ENCODE data around the gene GPBP1. TPM values are rescaled to one million over a fixed set of nuclear protein-coding genes. Genes with fewer than 3 reads are reported as not detected.
"Not testable (repeated sequence)": the region's sequence is repeated elsewhere in the genome, so short reads cannot be mapped to it uniquely, and the experiment has no call there.

The GPBP1 gene
- total RNA-seq, 2 donors from 2014 or later, result 91.7 to 108 TPM

DNA sequence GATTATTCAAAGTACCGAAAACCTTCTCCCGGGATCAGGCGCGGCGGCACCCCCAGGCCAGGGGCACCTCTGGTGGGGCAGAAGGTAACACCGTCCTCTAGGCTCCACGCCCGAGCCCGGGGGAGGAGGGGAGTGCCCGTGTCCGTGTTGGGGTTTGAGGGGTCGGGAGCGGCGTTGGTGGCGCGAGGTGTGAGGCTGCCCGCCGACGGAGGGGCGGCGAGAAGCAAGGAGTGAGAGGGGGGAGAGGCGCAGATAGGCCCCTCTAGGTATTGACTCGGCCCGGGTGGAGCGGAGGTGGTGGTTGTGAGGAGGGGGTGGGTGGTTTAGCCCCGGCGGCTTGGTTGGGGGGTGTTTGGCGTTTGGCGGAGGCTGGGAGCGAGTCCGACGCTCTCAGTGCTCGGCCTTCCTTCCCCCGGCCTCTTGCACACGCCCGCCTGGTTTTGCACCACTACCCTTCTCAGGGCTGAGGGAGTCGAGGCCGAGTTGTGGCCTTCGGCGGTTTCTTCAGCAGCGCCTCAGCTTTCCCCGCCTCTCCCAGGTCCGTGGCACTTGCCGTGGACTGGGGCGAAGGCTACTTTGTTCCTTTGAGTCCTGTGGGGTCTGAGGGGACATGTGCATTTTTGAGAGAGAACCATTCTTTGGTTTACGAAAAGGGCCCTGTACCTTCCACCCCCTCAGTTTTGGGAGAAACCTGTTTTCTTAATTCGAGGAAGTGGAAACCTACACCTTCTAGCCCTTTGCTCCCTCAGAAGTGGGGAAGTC, 450 bp downstream of the GPBP1 start:
- no peaks in the 10 kb centered on the region for H3K9me3 Mint-ChIP-seq
- DNase-seq (ENCODE audit: low spot score in 2 of 2) (peak in 1 of 2 donors; percentile 32), ATAC-seq (peak; percentile 2)
- peaks cover 40 to 43% of the 10 kb centered on the region in 2 donors for H3K36me3 Mint-ChIP-seq
- peak overlapping the region; percentile 96 to 99 for H3K27ac Mint-ChIP-seq

DNA sequence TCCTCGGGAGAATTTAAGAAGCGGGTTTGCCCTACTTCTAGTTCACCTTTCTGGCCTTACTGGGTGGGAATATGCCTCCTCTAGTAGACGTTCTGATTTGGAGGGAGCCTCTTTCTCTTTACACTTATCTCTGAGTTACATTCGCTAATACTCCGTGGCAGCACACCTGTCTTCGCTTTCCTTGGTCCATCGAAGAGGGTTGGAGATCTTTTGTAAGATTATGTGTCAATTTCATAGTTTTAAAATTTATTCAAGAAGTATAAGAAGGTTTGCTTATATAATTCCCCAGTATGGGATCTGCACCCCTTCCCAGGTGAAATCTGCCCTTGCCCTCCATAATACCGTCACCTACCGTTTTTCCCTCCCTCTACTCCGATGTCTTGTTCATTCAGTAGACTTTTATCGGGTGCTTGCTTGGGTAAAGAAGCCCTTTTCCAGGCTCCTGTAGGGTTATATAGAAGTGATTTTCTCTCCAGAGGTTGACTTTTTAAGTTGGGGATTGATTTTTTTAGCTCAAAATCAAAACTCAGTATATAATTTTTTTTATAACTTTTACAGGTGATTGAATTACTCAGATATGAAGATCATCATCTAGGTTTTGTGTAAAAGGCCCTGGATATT, 1.1 kb downstream of the GPBP1 start:
- H3K36me3 Mint-ChIP-seq, result peaks cover 46 to 50% of the 10 kb centered on the region in 2 donors
- H3K9me3 Mint-ChIP-seq, result no peaks in the 10 kb centered on the region
- peak overlapping the region; percentile 96 to 99 for H3K27ac Mint-ChIP-seq
- no peak for ATAC-seq
- DNase-seq (ENCODE audit: low spot score in 2 of 2), result no peak

DNA sequence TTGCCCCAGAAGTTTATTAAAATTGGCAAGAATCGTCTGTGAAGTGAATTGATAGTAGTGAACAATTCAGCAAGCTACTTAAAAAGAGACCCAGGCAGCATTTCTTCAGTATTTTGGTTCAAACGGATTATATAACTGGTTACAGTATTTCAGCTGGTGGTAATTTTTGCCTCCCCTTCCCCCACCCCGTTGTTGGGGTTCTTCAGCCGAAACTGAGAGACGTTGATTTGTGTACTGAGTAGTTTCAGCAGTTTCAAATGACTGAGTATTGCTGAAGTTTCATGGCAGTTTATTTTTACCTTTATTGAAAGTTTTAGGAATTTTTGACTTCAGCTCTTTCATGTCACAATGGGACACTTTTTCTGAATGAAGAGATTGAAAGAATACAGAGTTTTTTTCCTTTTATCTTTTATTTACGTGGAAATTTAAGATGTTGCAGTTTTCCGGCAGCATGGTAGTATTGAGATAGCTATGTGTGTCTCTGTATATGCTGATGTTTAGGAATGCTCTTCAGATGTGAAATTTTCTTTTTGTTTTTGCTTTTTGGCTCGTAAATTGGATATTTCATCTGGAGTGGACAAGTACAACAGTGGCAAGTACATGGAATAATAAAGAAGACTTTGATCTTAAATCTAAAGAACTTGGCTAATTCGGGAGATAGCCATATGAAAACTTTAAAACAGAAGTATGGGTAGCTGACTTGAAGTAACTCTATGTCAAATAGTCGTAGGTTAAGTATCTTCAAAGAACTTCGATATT, 1.9 kb downstream of the GPBP1 start:
- Mint-ChIP-seq H3K9me3 (no peaks in the 10 kb centered on the region), H3K27ac (peak overlapping the region; percentile 96 to 99), H3K36me3 (peaks cover 46 to 57% of the 10 kb centered on the region in 2 donors)
- peak in 1 of 2 donors; percentile 58 for DNase-seq (ENCODE audit: low spot score in 2 of 2)
- ATAC-seq, result no peak

DNA sequence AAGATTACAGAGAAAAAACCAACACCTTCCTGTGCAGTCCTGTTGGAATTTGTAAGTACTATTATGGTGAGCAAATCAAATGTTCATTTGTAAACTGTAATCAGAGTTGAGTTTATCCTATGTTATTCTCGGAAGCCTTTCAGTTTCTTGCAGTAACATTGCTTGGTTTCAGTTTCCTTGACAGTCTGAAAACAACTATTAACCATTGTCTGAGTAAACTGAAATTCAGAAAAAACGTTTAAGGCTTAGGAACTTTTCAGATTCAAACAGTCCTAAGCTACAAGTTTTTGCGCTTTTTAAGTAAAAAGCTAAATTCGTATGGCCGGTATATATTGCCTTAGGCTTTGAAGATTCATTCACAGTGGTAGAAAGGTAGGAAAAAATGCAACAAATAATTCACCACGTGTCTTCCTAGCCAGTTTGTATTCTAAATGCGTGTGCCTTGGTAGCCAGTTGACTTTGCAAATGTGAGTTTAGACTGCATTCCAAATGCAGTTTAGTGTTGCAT, 2.5 kb downstream of the GPBP1 start:
- DNase-seq (ENCODE audit: low spot score in 2 of 2) (no peak), ATAC-seq (no peak)
- Mint-ChIP-seq H3K36me3 (peaks cover 46 to 64% of the 10 kb centered on the region in 2 donors), H3K27ac (peak overlapping the region; percentile 96 to 99), H3K9me3 (no peaks in the 10 kb centered on the region)

DNA sequence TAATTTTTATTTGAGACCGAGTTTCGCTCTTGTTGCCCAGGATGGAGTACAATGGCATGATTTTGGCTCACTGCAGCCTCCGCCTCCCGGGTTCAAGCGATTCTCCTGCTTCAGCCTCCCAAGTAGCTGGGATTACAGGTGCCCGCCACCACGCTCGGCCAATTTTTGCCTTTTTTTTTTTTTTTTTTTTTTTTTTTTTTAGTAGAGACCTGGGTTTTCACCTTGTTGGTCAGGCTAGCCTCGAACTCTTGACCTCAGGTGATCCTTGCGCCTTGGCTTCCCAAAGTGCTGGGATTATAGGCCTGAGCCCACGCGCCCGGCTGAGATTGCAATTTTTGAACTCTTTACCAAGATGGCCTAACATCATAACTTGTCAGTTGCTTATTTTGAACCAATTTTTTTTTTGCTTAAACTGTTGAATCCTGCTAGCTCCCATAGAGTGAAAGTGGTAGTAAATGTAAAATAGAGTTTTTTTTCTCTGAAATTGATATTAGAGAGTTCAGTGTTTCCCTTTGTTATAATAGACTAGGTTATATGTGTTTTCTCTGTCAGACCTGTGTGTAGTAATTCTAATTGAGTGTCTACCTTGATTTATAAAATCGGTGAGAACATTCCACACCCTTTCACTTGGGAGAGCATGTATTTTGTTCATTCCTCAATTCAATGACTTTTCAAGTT, 3.8 kb downstream of the GPBP1 start:
- Mint-ChIP-seq H3K27ac (peak overlapping the region in 1 of 2 donors; percentile 39), H3K36me3 (peaks cover 40 to 66% of the 10 kb centered on the region in 2 donors), H3K9me3 (no peaks in the 10 kb centered on the region)
- ATAC-seq (no peak), DNase-seq (ENCODE audit: low spot score in 2 of 2) (no peak)

DNA sequence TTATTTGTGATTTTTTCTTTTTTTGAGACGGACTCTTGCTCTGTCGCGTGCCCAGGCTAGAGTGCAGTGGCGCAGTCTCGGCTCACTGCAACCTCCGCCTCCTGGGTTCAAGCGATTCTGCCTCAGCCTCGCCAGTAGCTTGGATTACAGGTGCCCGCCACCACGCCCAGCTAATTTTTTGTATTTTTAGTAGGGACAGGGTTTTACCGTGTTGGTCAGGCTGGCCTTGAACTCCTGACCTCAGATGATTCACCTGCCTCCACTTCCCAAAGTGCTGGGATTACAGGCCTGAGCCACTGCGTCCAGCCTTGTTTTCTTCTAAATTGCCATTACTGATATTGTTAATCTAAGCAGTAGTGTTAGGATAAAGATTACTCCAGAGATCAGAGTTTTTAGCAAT, 4.4 kb downstream of the GPBP1 start:
- not testable (repeated sequence) for DNase-seq (ENCODE audit: low spot score in 2 of 2); ATAC-seq; H3K9me3 Mint-ChIP-seq
- Mint-ChIP-seq H3K27ac (peak overlapping the region in 1 of 2 donors; percentile 39), H3K36me3 (peaks cover 34 to 66% of the 10 kb centered on the region in 2 donors)

DNA sequence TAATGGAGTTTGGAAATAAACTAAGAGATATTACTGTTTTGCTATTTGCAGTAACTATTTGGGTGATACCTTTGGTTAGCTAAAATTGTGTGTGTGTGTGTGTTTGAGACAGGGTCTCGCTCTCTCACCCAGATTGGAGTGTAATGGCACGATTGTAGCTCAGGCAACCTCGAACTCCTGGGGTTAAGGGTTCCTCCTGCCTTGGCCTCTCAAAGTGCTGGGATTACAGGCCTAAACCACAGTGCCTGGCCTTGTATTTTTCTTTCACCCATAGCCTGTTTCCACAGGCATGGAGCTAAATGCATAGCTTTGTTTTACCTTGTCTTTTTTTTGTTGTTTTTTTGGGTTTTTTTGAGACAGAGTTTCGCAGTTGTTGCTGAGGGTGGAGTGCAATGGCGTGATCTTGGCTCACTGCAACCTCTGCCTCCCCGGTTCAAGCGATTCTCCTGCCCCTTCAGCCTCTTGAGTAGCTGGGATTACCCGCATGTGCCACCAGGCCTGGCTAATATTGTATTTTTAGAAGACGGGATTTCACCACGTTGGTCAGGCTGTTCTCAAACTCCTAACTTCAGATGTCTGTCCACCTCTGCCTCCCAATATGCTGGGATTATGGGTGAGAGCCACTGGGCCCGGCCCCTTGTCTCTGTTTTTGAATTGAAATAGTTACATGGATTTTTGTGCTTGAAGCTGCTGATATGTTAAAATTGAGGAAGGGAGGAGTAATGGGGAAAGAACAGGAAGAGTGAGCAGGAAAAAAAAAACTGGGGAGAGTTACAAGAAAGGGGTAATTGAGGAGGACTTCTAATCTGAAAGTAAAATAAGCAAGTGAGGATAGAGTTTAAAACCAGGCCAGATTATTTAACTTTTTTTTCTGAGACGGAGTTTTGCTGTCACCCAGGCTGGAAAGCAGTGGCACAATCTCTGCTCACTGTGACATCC, 5.7 kb downstream of the GPBP1 start:
- Mint-ChIP-seq H3K36me3 (peaks cover 27 to 70% of the 10 kb centered on the region in 2 donors), H3K9me3 (no peaks in the 10 kb centered on the region), H3K27ac (peak overlapping the region; percentile 51 to 56)
- ATAC-seq, result no peak
- DNase-seq (ENCODE audit: low spot score in 2 of 2), result no peak

DNA sequence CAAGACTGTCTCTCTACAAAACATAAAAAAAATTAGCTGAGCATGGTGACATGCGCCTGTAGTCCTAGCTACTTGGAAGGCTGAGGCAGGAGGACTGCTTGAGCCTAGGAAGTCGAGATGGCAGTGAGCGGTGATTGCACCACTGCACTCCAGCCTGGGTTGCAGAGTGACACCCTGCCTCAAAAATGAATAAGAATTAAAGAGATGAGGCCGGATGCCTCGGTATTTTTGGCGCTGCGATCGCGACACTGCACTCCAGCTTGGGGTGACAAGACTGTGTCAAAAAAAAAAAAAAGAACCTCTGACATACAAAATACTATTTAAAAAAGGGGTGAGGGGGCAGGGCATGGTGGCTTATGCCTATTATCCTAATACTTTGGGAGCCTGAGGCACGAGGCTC, 7.3 kb downstream of the GPBP1 start:
- Mint-ChIP-seq H3K36me3 (peaks cover 13 to 67% of the 10 kb centered on the region in 2 donors), H3K27ac (no peak overlapping the region), H3K9me3 (no peaks in the 10 kb centered on the region)
- ATAC-seq (no peak), DNase-seq (ENCODE audit: low spot score in 2 of 2) (no peak)

DNA sequence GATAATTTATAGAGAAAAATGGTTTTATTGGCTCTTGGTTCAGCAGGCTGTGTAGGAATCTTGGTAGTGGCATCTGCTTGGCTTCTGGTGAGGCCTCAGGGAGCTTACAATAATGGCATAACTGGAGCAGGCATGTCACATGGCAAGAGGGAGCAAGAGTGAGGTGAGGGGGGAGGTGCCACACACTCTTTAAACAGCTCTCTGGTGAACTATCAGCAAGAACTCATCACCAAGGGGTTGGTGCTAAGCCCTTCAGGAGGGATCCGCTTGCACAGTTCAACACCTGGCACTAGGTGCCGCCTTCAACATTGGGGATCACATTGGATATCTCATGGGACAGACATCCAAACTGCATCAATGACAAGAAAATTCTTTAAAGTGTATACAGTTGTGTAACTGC, 10.5 kb downstream of the GPBP1 start:
- H3K36me3 Mint-ChIP-seq, result peaks cover 6 to 37% of the 10 kb centered on the region in 2 donors

DNA sequence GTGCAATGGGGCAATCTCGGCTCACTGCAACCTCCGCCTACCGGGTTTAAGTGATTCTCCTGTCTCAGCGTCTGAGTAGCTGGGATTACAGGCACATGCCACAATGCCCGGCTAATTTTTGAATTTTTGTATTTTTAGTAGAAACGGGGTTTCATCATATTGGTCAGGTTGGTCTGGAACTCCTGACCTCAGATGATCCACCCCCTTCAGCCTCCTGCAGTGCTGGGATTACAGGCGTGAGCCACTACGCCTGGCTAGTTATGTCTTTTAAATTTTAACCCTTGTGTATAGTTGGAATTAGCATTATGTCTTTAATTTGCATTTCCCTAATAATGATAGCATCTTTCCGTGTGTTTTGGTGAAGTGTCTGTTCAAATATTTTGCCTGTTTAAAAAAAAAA, 11.5 kb downstream of the GPBP1 start:
- no peaks in the 10 kb centered on the region for H3K9me3 Mint-ChIP-seq
- ATAC-seq, result no peak
- peaks cover 0 to 27% of the 10 kb centered on the region in 2 donors for H3K36me3 Mint-ChIP-seq
- H3K27ac Mint-ChIP-seq, result peak overlapping the region in 1 of 2 donors; percentile 72
- no peak for DNase-seq (ENCODE audit: low spot score in 2 of 2)

More for the DNA sequence above, 10.5 kb downstream of the GPBP1 start:
- peak; percentile 39 to 40 for ATAC-seq
- H3K9me3 Mint-ChIP-seq, result no peaks in the 10 kb centered on the region
- DNase-seq (ENCODE audit: low spot score in 2 of 2), result no peak
- no peak overlapping the region for H3K27ac Mint-ChIP-seq

DNA sequence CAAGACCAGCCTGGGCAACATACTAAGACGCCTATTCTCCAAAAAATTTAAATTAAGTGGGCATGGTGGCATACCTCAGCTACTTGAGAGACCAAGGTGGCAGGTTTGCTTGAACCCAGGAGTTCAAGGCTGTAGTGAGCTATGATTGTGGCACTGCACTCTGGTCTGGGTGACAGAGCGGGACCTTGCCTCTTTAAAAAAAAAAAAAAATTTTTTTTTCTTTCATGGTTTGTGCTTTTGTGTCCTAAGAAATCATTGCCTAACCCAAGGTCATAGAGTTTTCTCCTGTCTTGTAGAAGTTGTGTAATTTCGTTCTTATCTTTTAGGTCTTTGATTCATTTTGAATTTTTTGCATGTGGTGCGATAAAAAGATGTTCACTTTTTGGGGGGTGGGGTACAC, 12.3 kb downstream of the GPBP1 start:
- H3K9me3 Mint-ChIP-seq, result no peaks in the 10 kb centered on the region
- no peak overlapping the region for H3K27ac Mint-ChIP-seq
- DNase-seq (ENCODE audit: low spot score in 2 of 2) (no peak), ATAC-seq (no peak)
- peaks cover 0 to 18% of the 10 kb centered on the region in 2 donors for H3K36me3 Mint-ChIP-seq

DNA sequence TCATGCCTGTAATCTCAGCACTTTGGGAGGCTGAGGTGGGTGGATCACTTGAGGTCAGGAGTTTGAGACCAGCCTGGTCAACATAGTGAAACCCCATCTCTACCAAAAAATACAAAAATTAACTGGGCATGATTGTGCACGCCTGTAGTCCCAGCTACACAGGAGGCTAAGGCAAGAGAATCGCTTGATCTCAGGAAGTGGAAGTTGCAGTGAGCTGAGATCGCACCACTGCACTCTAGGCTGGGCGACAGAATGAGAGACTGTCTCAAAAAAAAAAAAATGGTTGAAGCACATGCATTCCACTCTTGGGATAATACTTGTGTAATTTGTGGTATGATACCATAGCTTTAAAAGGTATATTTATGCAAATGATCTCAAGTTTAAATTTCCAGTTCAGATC, 14.1 kb downstream of the GPBP1 start:
- not testable (repeated sequence) for H3K9me3 Mint-ChIP-seq; H3K27ac Mint-ChIP-seq; DNase-seq (ENCODE audit: low spot score in 2 of 2); ATAC-seq
- H3K36me3 Mint-ChIP-seq, result peaks cover 0 to 20% of the 10 kb centered on the region in 2 donors

DNA sequence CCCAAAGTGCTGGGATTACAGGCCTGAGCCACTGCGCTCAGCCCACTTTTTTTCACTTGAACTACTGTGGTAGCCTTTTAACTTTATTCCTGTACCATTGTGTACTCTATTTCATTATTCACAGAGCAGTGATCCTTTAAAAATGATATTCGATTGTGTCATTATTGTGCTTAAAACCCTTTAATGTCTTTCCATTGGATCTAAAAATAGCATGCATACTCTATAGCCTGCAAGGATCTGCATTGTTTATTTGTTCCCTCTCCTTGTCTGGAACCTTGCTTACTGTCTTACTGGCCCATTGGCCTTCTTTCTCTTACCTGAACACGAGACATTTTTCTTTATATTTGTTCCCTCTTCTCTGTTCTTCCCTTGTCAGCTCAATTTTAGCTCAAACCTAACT, 15.7 kb downstream of the GPBP1 start:
- H3K9me3 Mint-ChIP-seq, result no peaks in the 10 kb centered on the region
- no peak overlapping the region for H3K27ac Mint-ChIP-seq
- DNase-seq (ENCODE audit: low spot score in 2 of 2) (no peak), ATAC-seq (no peak)
- peaks cover 0 to 18% of the 10 kb centered on the region in 2 donors for H3K36me3 Mint-ChIP-seq

DNA sequence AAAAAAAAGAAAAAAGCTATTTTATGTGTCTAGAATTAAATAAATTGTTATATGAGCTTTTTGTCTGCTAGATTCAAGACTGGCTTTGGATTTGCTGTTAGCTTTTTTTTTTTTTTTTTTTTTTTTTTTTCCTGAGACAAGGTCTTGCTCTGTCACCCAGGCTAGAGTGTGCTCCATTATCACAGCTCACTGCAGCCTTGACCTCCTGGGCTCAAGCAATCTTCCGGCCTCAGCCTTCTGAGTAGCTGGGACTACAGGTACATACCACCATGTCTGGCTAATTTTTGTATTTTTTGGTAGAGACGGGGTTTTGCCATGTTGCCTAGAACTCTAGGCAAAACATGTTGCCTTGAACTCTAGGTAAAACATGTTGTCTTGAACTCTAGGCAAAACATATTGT, 16.7 kb downstream of the GPBP1 start:
- peaks cover 0 to 21% of the 10 kb centered on the region in 2 donors for H3K36me3 Mint-ChIP-seq
- H3K27ac Mint-ChIP-seq, result no peak overlapping the region
- ATAC-seq (no peak), DNase-seq (ENCODE audit: low spot score in 2 of 2) (no peak)
- no peaks in the 10 kb centered on the region for H3K9me3 Mint-ChIP-seq

DNA sequence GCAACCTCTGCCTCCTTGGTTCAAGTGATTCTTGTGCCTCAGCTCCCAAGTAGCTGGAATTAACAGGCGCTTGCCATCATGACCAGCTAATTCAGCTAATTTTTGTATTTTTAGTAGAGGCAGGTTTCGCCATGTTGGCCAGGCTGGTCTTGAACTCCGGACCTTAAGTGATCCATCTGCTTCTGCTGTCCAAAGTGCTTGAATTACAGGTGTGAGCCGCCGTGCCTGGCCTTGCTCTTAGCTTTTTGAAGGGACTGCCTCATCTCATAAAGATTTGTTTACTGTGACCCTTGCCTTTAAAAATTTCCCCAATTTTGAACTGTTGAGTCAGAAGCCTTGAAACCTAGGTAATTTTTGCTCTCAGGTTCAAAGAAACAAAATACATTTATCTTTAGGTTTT, 17.3 kb downstream of the GPBP1 start:
- no peak overlapping the region for H3K27ac Mint-ChIP-seq
- H3K9me3 Mint-ChIP-seq, result no peaks in the 10 kb centered on the region
- ATAC-seq (no peak), DNase-seq (ENCODE audit: low spot score in 2 of 2) (no peak)
- peaks cover 0 to 19% of the 10 kb centered on the region in 2 donors for H3K36me3 Mint-ChIP-seq

Measured in activated naive CD4-positive, alpha-beta T cell treated with anti-CD3 and anti-CD28 coated beads, Interleukin-2, amount 50 U/mL, for 72 hours (primary cell).